Liver (tissue), 9 donors: Measurements from ENCODE around the gene SYNGR3. TPM values are rescaled to one million over a fixed set of nuclear protein-coding genes. Genes with fewer than 3 reads are reported as not detected.
A peak's percentile ranks its signal among the peaks of the same experiment; 100 is the strongest.

Experiments
- DNase-seq: peaks from one replicate; pipeline ENCODE4 v3.0.0-alpha.2; 2017; ENCODE audit warnings: low spot score
- H3K27ac ChIP-seq, 2 donors: one replicate each; pipeline ENCODE4 v1.7.0; 2013; ENCODE audit warnings: inconsistent platforms in 2 of 2, low read length in 2 of 2, control low read depth in 1 of 2, low read depth in 1 of 2, mild to moderate bottlenecking in 1 of 2
- H3K27me3 ChIP-seq, 4 donors: one replicate each; pipeline versions ENCODE4 v1.6.1 to v1.7.0; 2013; ENCODE audit warnings: low read length in 3 of 4, inconsistent platforms in 1 of 4, mild to moderate bottlenecking in 1 of 4, moderate library complexity in 1 of 4; ENCODE audit not compliant: control insufficient read depth in 4 of 4, insufficient read depth in 4 of 4
- H3K36me3 ChIP-seq, 4 donors: one replicate each; pipeline versions ENCODE4 v1.6.1 to v1.7.0; 2013; ENCODE audit warnings: low read length in 3 of 4, mild to moderate bottlenecking in 3 of 4, low read depth in 1 of 4, moderate library complexity in 1 of 4; ENCODE audit not compliant: control insufficient read depth in 4 of 4, insufficient read depth in 3 of 4
- H3K4me1 ChIP-seq, 4 donors: one replicate each; pipeline versions ENCODE4 v1.6.1 to v1.7.0; 2013; ENCODE audit warnings: low read length in 3 of 4, mild to moderate bottlenecking in 3 of 4, moderate library complexity in 1 of 4; ENCODE audit not compliant: control insufficient read depth in 4 of 4, insufficient read depth in 4 of 4
- H3K4me3 ChIP-seq, 3 donors: one replicate each; pipeline versions ENCODE4 v1.6.1 to v1.7.0; 2013; ENCODE audit warnings: low read length in 3 of 3, control low read depth in 1 of 3, low read depth in 1 of 3, mild to moderate bottlenecking in 1 of 3
- H3K9ac ChIP-seq, 2 donors: one replicate each; pipeline ENCODE4 v1.7.0; 2013; ENCODE audit warnings: low read length in 2 of 2, mild to moderate bottlenecking in 2 of 2, moderate library complexity in 2 of 2, control low read depth in 1 of 2, low read depth in 1 of 2
- H3K9me3 ChIP-seq, 4 donors: one replicate each; pipeline versions ENCODE4 v1.6.1 to v1.7.0; 2013; ENCODE audit warnings: low read length in 3 of 4; ENCODE audit not compliant: control insufficient read depth in 4 of 4
- ATF3 ChIP-seq: IDR thresholded peaks from 2 replicates; pipeline ENCODE4 v1.6.1; 2016; ENCODE audit warnings: antibody characterized with exemption
- CTCF ChIP-seq: fragments of 150-350 bp; IDR thresholded peaks from 2 replicates; pipeline ENCODE4 v1.5.1; 2017; ENCODE audit warnings: improper control_type of control experiment, low read depth, low read length; ENCODE audit not compliant: missing input control
- EGR1 ChIP-seq, 2 donors: IDR thresholded peaks; 2 replicates each; pipeline ENCODE4 v1.6.1; 2016 to 2018; ENCODE audit warnings: antibody characterized with exemption in 2 of 2, low read depth in 2 of 2
- FOXA1 ChIP-seq: IDR thresholded peaks from 2 replicates; pipeline ENCODE4 v1.6.1; 2016; ENCODE audit warnings: antibody characterized with exemption
- FOXA2 ChIP-seq: IDR thresholded peaks from 2 replicates; pipeline ENCODE4 v1.6.1; 2016; ENCODE audit warnings: antibody characterized with exemption
- GABPA ChIP-seq, 2 donors: IDR thresholded peaks in 1 of 2; conservative IDR thresholded peaks in 1 of 2; 2 replicates each; pipeline ENCODE4 v1.6.1; 2016; ENCODE audit warnings: antibody characterized with exemption in 2 of 2, mild to moderate bottlenecking in 1 of 2, moderate library complexity in 1 of 2
- HNF4A ChIP-seq, 2 donors: conservative IDR thresholded peaks; 2 replicates each; pipeline ENCODE4 v1.6.1; 2016; ENCODE audit warnings: antibody characterized with exemption in 2 of 2, mild to moderate bottlenecking in 2 of 2
- HNF4G ChIP-seq: IDR thresholded peaks from 2 replicates; pipeline ENCODE4 v1.6.1; 2016; ENCODE audit warnings: antibody characterized with exemption
- JUND ChIP-seq, 2 donors: IDR thresholded peaks; 2 replicates each; pipeline ENCODE4 v1.6.1; 2016; ENCODE audit warnings: antibody characterized with exemption in 2 of 2
- RAD21 ChIP-seq, 2 donors: IDR thresholded peaks; 2 replicates each; pipeline ENCODE4 v1.6.1; 2016; ENCODE audit warnings: antibody characterized with exemption in 2 of 2, mild to moderate bottlenecking in 2 of 2
- REST ChIP-seq: IDR thresholded peaks from 2 replicates; pipeline ENCODE4 v1.6.1; 2016; ENCODE audit warnings: antibody characterized with exemption, mild to moderate bottlenecking
- RXRA ChIP-seq, 2 donors: IDR thresholded peaks; 2 replicates each; pipeline ENCODE4 v1.6.1; 2017 to 2018; ENCODE audit warnings: antibody characterized with exemption in 2 of 2, mild to moderate bottlenecking in 1 of 2
- SP1 ChIP-seq: IDR thresholded peaks from 2 replicates; pipeline ENCODE4 v1.6.1; 2018; ENCODE audit warnings: antibody characterized with exemption, mild to moderate bottlenecking
- TAF1 ChIP-seq: conservative IDR thresholded peaks from 2 replicates; pipeline ENCODE4 v1.6.1; 2016; ENCODE audit warnings: antibody characterized with exemption, mild to moderate bottlenecking
- YY1 ChIP-seq: IDR thresholded peaks from 2 replicates; pipeline ENCODE4 v1.6.1; 2016; ENCODE audit warnings: antibody characterized with exemption, mild to moderate bottlenecking
- WGBS: extraction: QIAGEN DNeasy Blood & Tissue Kit; methylation state at CpG from one replicate; pipeline ENCODE4 v1.1.7; 2013; 5-methylcytosine and 5-hydroxymethylcytosine counted together
- polyA plus RNA-seq, 2 donors: library from polyadenylated mRNA; stranded (reverse) in 1 of 2; unstranded in 1 of 2; fragments of 200-250 nt in 1 of 2; fragments of >200 nt in 1 of 2; fragmentation: Nextera tagmentation in 1 of 2; extraction: Ambion mirVana in 1 of 2; gene quantifications; one replicate each; pipeline versions ENCODE4 v1.2.1 to v1.2.3, GENCODE V29; 2013 to 2015
- total RNA-seq, 2 donors: library from RNA; depleted of rRNA; stranded (reverse); fragments of >200 nt; gene quantifications; one replicate each; pipeline ENCODE4 v1.2.3, GENCODE V29; 2014
- donor health status: healthy.
- donor health status: healthy.
- donor health status: healthy.
- donor health status: healthy.
- donor health status: healthy.

The SYNGR3 gene
- total and polyA plus RNA-seq, 4 donors: 0.09 to 0.47 (median 0.17) TPM; not detected in 1

- peak overlapping the region in 1 of 3 donors; percentile 52 for H3K4me3 ChIP-seq
- no peaks in the 10 kb centered on the region for H3K9me3 ChIP-seq
- DNase-seq: no peak
- H3K27ac ChIP-seq: peak overlapping the region; percentile 95 to 98
- H3K9ac ChIP-seq: peak overlapping the region; percentile 10 to 21
- TF ChIP-seq HNF4G (peak; percentile 44), HNF4A (conservative IDR thresholded peaks at IDR 0.05) (peak; percentile 63 to 78), EGR1 (IDR thresholded peaks at IDR 0.05; ENCODE audit: low read depth in 2 of 2) (peak in 1 of 2 donors; percentile 31), YY1 (no peak), RXRA (IDR thresholded peaks at IDR 0.05) (peak; percentile 75 to 83), FOXA2 (no peak), FOXA1 (no peak)
- no peaks in the 10 kb centered on the region for H3K27me3 ChIP-seq
- H3K36me3 ChIP-seq: peaks cover 0 to 2% (median 0%) of the 10 kb centered on the region in 4 donors
- peaks cover 25 to 77% (median 53%) of the 10 kb centered on the region in 4 donors for H3K4me1 ChIP-seq
- 37% methylated on average over 24 of the region's 24 CpGs for WGBS
These were observed 50.4 kb downstream of the SYNGR3 start for GRCh38 chr16:2040041-2040786.

GRCh38 chr16:2040787-2041522, 51.2 kb downstream of the SYNGR3 start:
- Histone ChIP-seq H3K4me1 (peaks cover 24 to 74% (median 51%) of the 10 kb centered on the region in 4 donors), H3K27me3 (no peaks in the 10 kb centered on the region), H3K27ac (peak overlapping the region; percentile 95 to 98), H3K9me3 (no peaks in the 10 kb centered on the region), H3K36me3 (peaks cover 0 to 2% (median 0%) of the 10 kb centered on the region in 4 donors), H3K4me3 (no peak overlapping the region), H3K9ac (peak overlapping the region; percentile 10 to 21)
- 39% methylated on average over 20 of the region's 20 CpGs for WGBS
- peak; percentile 27 for TF ChIP-seq REST
- TF ChIP-seq RXRA (IDR thresholded peaks at IDR 0.05): peak in 1 of 2 donors; percentile 42
- TF ChIP-seq YY1: peak; percentile 6
- no peak for TF ChIP-seq SP1
- no peak for TF ChIP-seq GABPA (IDR thresholded peaks at IDR 0.05 in 1 of 2, conservative IDR thresholded peaks at IDR 0.05 in 1 of 2)
- TF ChIP-seq ATF3: no peak
- peak in 1 of 2 donors; percentile 38 for TF ChIP-seq HNF4A (conservative IDR thresholded peaks at IDR 0.05)
- no peak for TF ChIP-seq JUND (IDR thresholded peaks at IDR 0.05)
- no peak for TF ChIP-seq TAF1
- TF ChIP-seq RAD21 (IDR thresholded peaks at IDR 0.05): no peak
- no peak for TF ChIP-seq CTCF
- no peak for DNase-seq
